ENCODE measurements around the gene ABI3BP.

ABI3BP gene

GRCh38 chr3:100941041-100941440, 52.2 kb downstream of the ABI3BP start:
- DNase-seq (ENCODE audit: low spot score), result no peak

GRCh38 chr3:100936931-100937330, 56.3 kb downstream of the ABI3BP start:
- DNase-seq (ENCODE audit: low spot score), result no peak

GRCh38 chr3:100932491-100932890, 60.7 kb downstream of the ABI3BP start:
- no peak for DNase-seq (ENCODE audit: low spot score)

- no peak for DNase-seq (ENCODE audit: low spot score)
Measured at GRCh38 chr3:100928638-100929428, 64.4 kb downstream of the ABI3BP start.

- DNase-seq (ENCODE audit: low spot score), result no peak
Measured at GRCh38 chr3:100927775-100928174, 65.4 kb downstream of the ABI3BP start.

- DNase-seq (ENCODE audit: low spot score), result no peak
Measured at GRCh38 chr3:100915706-100916495, 77.3 kb downstream of the ABI3BP start.

- no peak for DNase-seq (ENCODE audit: low spot score)
Measured at GRCh38 chr3:100913870-100914648, 79.2 kb downstream of the ABI3BP start.

- DNase-seq (ENCODE audit: low spot score), result no peak
Measured at GRCh38 chr3:100912976-100913545, 80.2 kb downstream of the ABI3BP start.

- DNase-seq (ENCODE audit: low spot score), result no peak
Measured at GRCh38 chr3:100912571-100912970, 80.7 kb downstream of the ABI3BP start.

- DNase-seq (ENCODE audit: low spot score), result no peak
Measured at GRCh38 chr3:100911956-100912355, 81.3 kb downstream of the ABI3BP start.

- DNase-seq (ENCODE audit: low spot score), result no peak
Measured at GRCh38 chr3:100910986-100911385, 82.2 kb downstream of the ABI3BP start.

GRCh38 chr3:100902572-100902971, 90.6 kb downstream of the ABI3BP start:
- no peak for DNase-seq (ENCODE audit: low spot score)

- DNase-seq (ENCODE audit: low spot score), result no peak
Measured at GRCh38 chr3:100900671-100901335, 92.4 kb downstream of the ABI3BP start.

GRCh38 chr3:100899440-100900091, 93.7 kb downstream of the ABI3BP start:
- DNase-seq (ENCODE audit: low spot score), result no peak

- no peak for DNase-seq (ENCODE audit: low spot score)
Measured at GRCh38 chr3:100898681-100899080, 94.5 kb downstream of the ABI3BP start.

GRCh38 chr3:100896994-100897393, 96.2 kb downstream of the ABI3BP start:
- DNase-seq (ENCODE audit: low spot score), result no peak

GRCh38 chr3:100893590-100893989, 99.6 kb downstream of the ABI3BP start:
- DNase-seq (ENCODE audit: low spot score), result no peak

- DNase-seq (ENCODE audit: low spot score), result no peak
Measured at GRCh38 chr3:100893108-100893507, 100.1 kb downstream of the ABI3BP start.

GRCh38 chr3:100891827-100892226, 101.4 kb downstream of the ABI3BP start:
- no peak for DNase-seq (ENCODE audit: low spot score)

- no peak for DNase-seq (ENCODE audit: low spot score)
Measured at GRCh38 chr3:100891033-100891432, 102.2 kb downstream of the ABI3BP start.

GRCh38 chr3:100888881-100889280, 104.3 kb downstream of the ABI3BP start:
- no peak for DNase-seq (ENCODE audit: low spot score)
